GM23248 (cell line): ENCODE measurements around the gene UBE2F.

Experiments
- EZH2 ChIP-seq: fragments of 200-600 bp; sonication (generic); IDR thresholded peaks from 2 replicates; pipeline ENCODE4 v1.6.1; 2018; ENCODE audit warnings: antibody characterized with exemption, mild to moderate bottlenecking; ENCODE audit not compliant: insufficient read depth, poor library complexity, severe bottlenecking
- EZH2phosphoT487 ChIP-seq: fragments of 200-600 bp; sonication (generic); IDR thresholded peaks from 2 replicates; pipeline ENCODE4 v1.6.1; 2018; ENCODE audit warnings: antibody characterized with exemption, moderate library complexity, mild to moderate bottlenecking, low read depth; ENCODE audit not compliant: insufficient read depth

DNA sequence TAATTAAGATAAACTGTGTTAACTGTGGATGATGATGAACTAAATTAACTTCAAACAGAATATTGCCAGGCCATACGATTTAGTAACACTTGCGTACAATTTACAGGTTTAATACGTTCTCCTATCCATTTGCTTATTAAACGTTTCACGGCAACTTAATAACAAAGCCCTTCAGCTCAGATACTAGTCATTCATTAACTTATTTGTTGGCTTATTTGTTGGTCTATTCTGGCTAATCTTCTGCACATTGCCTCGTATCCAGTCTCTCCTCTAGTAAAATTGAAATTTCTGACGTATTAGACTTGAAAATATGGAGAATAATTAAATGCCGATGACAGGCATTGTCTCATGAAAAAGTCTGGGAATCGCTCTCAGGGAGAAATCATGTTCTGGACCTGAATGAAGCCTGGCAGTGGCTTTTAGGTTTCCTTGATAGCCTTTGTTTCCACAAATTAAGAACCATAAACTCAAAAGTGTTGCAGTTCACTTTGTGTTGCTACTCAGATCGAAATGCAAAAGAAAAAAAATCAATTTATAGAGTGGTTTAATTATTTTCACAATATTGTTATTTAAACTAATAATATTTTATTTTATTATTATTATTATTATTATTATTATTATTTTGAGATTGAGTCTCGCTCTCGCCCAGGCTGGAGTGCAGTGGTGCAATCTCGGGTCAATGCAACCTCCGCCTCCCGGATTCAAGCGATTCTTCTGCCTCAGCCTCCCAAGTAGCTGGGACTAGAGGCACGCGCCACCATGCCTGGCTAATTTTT, 98.4 kb downstream of the UBE2F start:
- no peak for TF ChIP-seq EZH2
- TF ChIP-seq EZH2phosphoT487: no peak
